Stimulated activated CD4-positive, alpha-beta T cell treated with anti-CD3 and anti-CD28 coated beads, TNF-alpha, amount 100 ng/mL, for 4 hours (primary cell): Measurements from ENCODE around the gene VIPR2.
A peak's percentile ranks its signal among the peaks of the same experiment; 100 is the strongest.

Experiments
- DNase-seq, 3 experiments: peaks; one replicate each; pipeline ENCODE4 v3.0.0-alpha.2; 2020; ENCODE audit warnings: low read depth in 3 of 3

The VIPR2 gene

GRCh38 chr7:159119851-159120539, 24.7 kb downstream of the VIPR2 start:
- DNase-seq, result no peak

- DNase-seq, result no peak
Observed at GRCh38 chr7:159119026-159119741, 25.5 kb downstream of the VIPR2 start.

- DNase-seq, result no peak
Observed at GRCh38 chr7:159118623-159119022, 26.0 kb downstream of the VIPR2 start.

- DNase-seq, result no peak
Observed at GRCh38 chr7:159118197-159118595, 26.5 kb downstream of the VIPR2 start.

GRCh38 chr7:159117366-159118196, 27.1 kb downstream of the VIPR2 start:
- no peak for DNase-seq

GRCh38 chr7:159116581-159117339, 27.9 kb downstream of the VIPR2 start:
- DNase-seq, result no peak

- DNase-seq, result no peak
Observed at GRCh38 chr7:159115601-159116501, 28.8 kb downstream of the VIPR2 start.

GRCh38 chr7:159114981-159115380, 29.7 kb downstream of the VIPR2 start:
- DNase-seq, result no peak

GRCh38 chr7:159114096-159114495, 30.6 kb downstream of the VIPR2 start:
- DNase-seq, result no peak

GRCh38 chr7:159113056-159113455, 31.6 kb downstream of the VIPR2 start:
- no peak for DNase-seq

GRCh38 chr7:159112136-159113011, 32.3 kb downstream of the VIPR2 start:
- DNase-seq, result peak in 2 of 3 experiments; percentile 7 to 10

GRCh38 chr7:159109653-159110035, 35.0 kb downstream of the VIPR2 start:
- no peak for DNase-seq

GRCh38 chr7:159108941-159109652, 35.6 kb downstream of the VIPR2 start:
- DNase-seq, result no peak

- no peak for DNase-seq
Observed at GRCh38 chr7:159108491-159108890, 36.2 kb downstream of the VIPR2 start.

- DNase-seq, result no peak
Observed at GRCh38 chr7:159107161-159107892, 37.3 kb downstream of the VIPR2 start.

GRCh38 chr7:159105832-159106811, 38.5 kb downstream of the VIPR2 start:
- DNase-seq, result no peak
